ENCODE data around the gene PHRF1. TPM values are rescaled to one million over a fixed set of nuclear protein-coding genes. Genes with fewer than 3 reads are reported as not detected.

PHRF1 gene
- total RNA-seq, 1 donor = 27.5 TPM

GRCh38 chr11:562046-562645 lies 14.1 kb upstream of the PHRF1 start:
- Histone ChIP-seq H3K4me3 (ENCODE audit: insufficient read depth, low read length) (no peak overlapping the region), H3K4me2 (ENCODE audit: insufficient read depth, low read length) (no peak overlapping the region)

GRCh38 chr11:563066-563811 lies 13.0 kb upstream of the PHRF1 start:
- Histone ChIP-seq H2AFZ (ENCODE audit: low read length) (no peak overlapping the region), H3K36me3 (ENCODE audit: insufficient read depth, low read length) (no peaks in the 10 kb centered on the region), H3K27ac (ENCODE audit: low read depth, low read length) (no peak overlapping the region), H3K9me3 (ENCODE audit: low read depth, low read length) (no peaks in the 10 kb centered on the region), H3K4me3 (ENCODE audit: insufficient read depth, low read length) (no peak overlapping the region), H3K4me1 (ENCODE audit: insufficient read depth, low read length) (peaks cover 8% of the 10 kb centered on the region), H3K4me2 (ENCODE audit: insufficient read depth, low read length) (no peak overlapping the region), H3K79me2 (ENCODE audit: insufficient read depth, low read length) (no peaks in the 10 kb centered on the region), H3K27me3 (ENCODE audit: insufficient read depth, low read length) (peaks cover 11% of the 10 kb centered on the region), H4K20me1 (ENCODE audit: insufficient read depth, low read length) (peaks cover 7% of the 10 kb centered on the region)
- peak; percentile 83 for DNase-seq (ENCODE audit: insufficient read length, low spot score, missing footprints)
- TF ChIP-seq, protein P1, sequence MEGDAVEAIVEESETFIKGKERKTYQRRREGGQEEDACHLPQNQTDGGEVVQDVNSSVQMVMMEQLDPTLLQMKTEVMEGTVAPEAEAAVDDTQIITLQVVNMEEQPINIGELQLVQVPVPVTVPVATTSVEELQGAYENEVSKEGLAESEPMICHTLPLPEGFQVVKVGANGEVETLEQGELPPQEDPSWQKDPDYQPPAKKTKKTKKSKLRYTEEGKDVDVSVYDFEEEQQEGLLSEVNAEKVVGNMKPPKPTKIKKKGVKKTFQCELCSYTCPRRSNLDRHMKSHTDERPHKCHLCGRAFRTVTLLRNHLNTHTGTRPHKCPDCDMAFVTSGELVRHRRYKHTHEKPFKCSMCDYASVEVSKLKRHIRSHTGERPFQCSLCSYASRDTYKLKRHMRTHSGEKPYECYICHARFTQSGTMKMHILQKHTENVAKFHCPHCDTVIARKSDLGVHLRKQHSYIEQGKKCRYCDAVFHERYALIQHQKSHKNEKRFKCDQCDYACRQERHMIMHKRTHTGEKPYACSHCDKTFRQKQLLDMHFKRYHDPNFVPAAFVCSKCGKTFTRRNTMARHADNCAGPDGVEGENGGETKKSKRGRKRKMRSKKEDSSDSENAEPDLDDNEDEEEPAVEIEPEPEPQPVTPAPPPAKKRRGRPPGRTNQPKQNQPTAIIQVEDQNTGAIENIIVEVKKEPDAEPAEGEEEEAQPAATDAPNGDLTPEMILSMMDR (IDR thresholded peaks at IDR 0.05; ENCODE audit: extremely low read depth, low read depth, low read length) = no peak

More at GRCh38 chr11:562046-562645, 14.1 kb upstream of the PHRF1 start:
- Histone ChIP-seq H3K27ac (ENCODE audit: low read depth, low read length) (no peak overlapping the region), H3K79me2 (ENCODE audit: insufficient read depth, low read length) (no peaks in the 10 kb centered on the region), H3K27me3 (ENCODE audit: insufficient read depth, low read length) (peaks cover 15% of the 10 kb centered on the region), H4K20me1 (ENCODE audit: insufficient read depth, low read length) (peaks cover 5% of the 10 kb centered on the region), H2AFZ (ENCODE audit: low read length) (no peak overlapping the region), H3K4me1 (ENCODE audit: insufficient read depth, low read length) (peaks cover 8% of the 10 kb centered on the region), H3K9me3 (ENCODE audit: low read depth, low read length) (no peaks in the 10 kb centered on the region), H3K36me3 (ENCODE audit: insufficient read depth, low read length) (no peaks in the 10 kb centered on the region)
- TF ChIP-seq, protein P1 (IDR thresholded peaks at IDR 0.05; ENCODE audit: extremely low read depth, low read depth, low read length) = no peak
- no peak for DNase-seq (ENCODE audit: insufficient read length, low spot score, missing footprints)

GRCh38 chr11:563812-564578 lies 12.3 kb upstream of the PHRF1 start:
- H3K27me3 ChIP-seq (ENCODE audit: insufficient read depth, low read length) = peaks cover 11% of the 10 kb centered on the region
- peaks cover 10% of the 10 kb centered on the region for H3K4me1 ChIP-seq (ENCODE audit: insufficient read depth, low read length)
- H4K20me1 ChIP-seq (ENCODE audit: insufficient read depth, low read length) = peaks cover 7% of the 10 kb centered on the region
- H2AFZ ChIP-seq (ENCODE audit: low read length) = no peak overlapping the region
- no peak overlapping the region for H3K4me3 ChIP-seq (ENCODE audit: insufficient read depth, low read length)
- H3K4me2 ChIP-seq (ENCODE audit: insufficient read depth, low read length) = no peak overlapping the region
- no peak overlapping the region for H3K27ac ChIP-seq (ENCODE audit: low read depth, low read length)
- no peaks in the 10 kb centered on the region for H3K36me3 ChIP-seq (ENCODE audit: insufficient read depth, low read length)
- no peaks in the 10 kb centered on the region for H3K79me2 ChIP-seq (ENCODE audit: insufficient read depth, low read length)
- DNase-seq (ENCODE audit: insufficient read length, low spot score, missing footprints) = peak; percentile 89
- TF ChIP-seq, protein P1 (IDR thresholded peaks at IDR 0.05; ENCODE audit: extremely low read depth, low read depth, low read length) = no peak
- no peaks in the 10 kb centered on the region for H3K9me3 ChIP-seq (ENCODE audit: low read depth, low read length)
